GM12892 (cell line): Measurements from ENCODE around the gene SENP6.

Source experiments
- POLR2A ChIP-seq: IDR thresholded peaks from 2 replicates; pipeline ENCODE4 v1.6.1; 2011; ENCODE audit warnings: low read depth, low read length, control low read depth
- TAF1 ChIP-seq: IDR thresholded peaks from 2 replicates; pipeline ENCODE4 v1.6.1; 2011; ENCODE audit warnings: low read depth, mild to moderate bottlenecking, control low read depth, low read length, borderline replicate concordance

DNA sequence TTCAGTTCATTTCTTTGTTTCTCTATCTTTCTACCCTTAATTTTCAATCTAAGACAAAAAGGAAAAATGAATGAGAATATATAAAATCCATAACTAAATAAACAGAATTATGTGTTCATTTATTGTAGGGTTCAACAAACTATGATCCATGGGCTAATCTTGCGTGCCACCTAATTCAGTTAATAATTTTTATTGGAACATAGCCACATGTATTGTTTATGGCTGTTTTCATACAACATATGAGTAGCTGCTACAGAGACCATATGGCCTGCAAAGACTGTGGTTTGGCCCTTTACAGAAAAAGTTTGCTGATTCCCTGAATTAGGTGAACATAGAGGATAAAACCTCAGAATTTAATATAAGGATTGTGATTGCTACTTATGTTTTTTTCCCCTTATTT lies 21.8 kb downstream of the SENP6 start:
- TF ChIP-seq TAF1 (no peak), POLR2A (no peak)
